Small intestine (tissue), 7 donors: ENCODE results near the gene SORCS2. TPM values are rescaled to one million over a fixed set of nuclear protein-coding genes. Genes with fewer than 3 reads are reported as not detected.

Experiments used
- DNase-seq, 2 donors: peaks; one replicate each; pipeline versions ENCODE4 v3.0.0 to v3.0.0-alpha.2; 2013
- FAIRE-seq: peaks from 2 replicates; lab custom pipeline; 2012; peaks lifted over from hg19 to GRCh38; lab: Jason Lieb, UNC
- H3K27ac ChIP-seq, 3 donors: one replicate each; pipeline ENCODE4 v1.5.1; 2013; ENCODE audit warnings: low read length in 2 of 3, mild to moderate bottlenecking in 2 of 3, control low read depth in 1 of 3, inconsistent platforms in 1 of 3, low read depth in 1 of 3, moderate library complexity in 1 of 3
- H3K27me3 ChIP-seq, 3 donors: one replicate each; pipeline ENCODE4 v1.6.1; 2013; ENCODE audit warnings: low read length in 3 of 3, inconsistent platforms in 1 of 3; ENCODE audit not compliant: control insufficient read depth in 3 of 3, insufficient read depth in 3 of 3
- H3K36me3 ChIP-seq, 3 donors: one replicate each; pipeline ENCODE4 v1.6.1; 2013; ENCODE audit warnings: low read length in 3 of 3, inconsistent platforms in 1 of 3, low read depth in 1 of 3, mild to moderate bottlenecking in 1 of 3, moderate library complexity in 1 of 3; ENCODE audit not compliant: control insufficient read depth in 3 of 3, insufficient read depth in 2 of 3
- H3K4me1 ChIP-seq, 3 donors: one replicate each; pipeline ENCODE4 v1.6.1; 2013; ENCODE audit warnings: low read length in 2 of 3, inconsistent platforms in 1 of 3, low read depth in 1 of 3, mild to moderate bottlenecking in 1 of 3, moderate library complexity in 1 of 3; ENCODE audit not compliant: control insufficient read depth in 3 of 3, insufficient read depth in 2 of 3
- H3K4me3 ChIP-seq, 3 donors: one replicate each; pipeline ENCODE4 v1.5.1; 2013; ENCODE audit warnings: low read length in 3 of 3, control low read depth in 1 of 3, inconsistent platforms in 1 of 3, low read depth in 1 of 3, mild to moderate bottlenecking in 1 of 3, moderate library complexity in 1 of 3
- H3K9me3 ChIP-seq, 2 donors: one replicate each; pipeline ENCODE4 v1.6.1; 2013; ENCODE audit warnings: low read depth in 1 of 2, low read length in 1 of 2; ENCODE audit not compliant: control insufficient read depth in 2 of 2, insufficient read depth in 1 of 2
- WGBS, 3 donors: extraction: QIAGEN DNeasy Blood & Tissue Kit; methylation state at CpG; one replicate each; pipeline ENCODE4 v1.1.7; 2013; 5-methylcytosine and 5-hydroxymethylcytosine counted together
- polyA plus RNA-seq, 4 donors: library from polyadenylated mRNA; stranded (reverse) in 3 of 4; unstranded in 1 of 4; fragments of 200-250 nt in 3 of 4; fragments of 120-200 nt in 1 of 4; gene quantifications; one replicate each; pipeline versions ENCODE4 v1.2.1 to v1.2.3, GENCODE V29; 2013
- donor health status: healthy with polysubstance abuse.
- donor health status: control.
- donor health status: control.
- donor health status: Bipolar disorder and iron deficiency.
- donor health status: healthy.

The SORCS2 gene
- polyA plus RNA-seq, 4 donors, result 0.63 to 3.3 (median 2.2) TPM; not detected in 1

DNA sequence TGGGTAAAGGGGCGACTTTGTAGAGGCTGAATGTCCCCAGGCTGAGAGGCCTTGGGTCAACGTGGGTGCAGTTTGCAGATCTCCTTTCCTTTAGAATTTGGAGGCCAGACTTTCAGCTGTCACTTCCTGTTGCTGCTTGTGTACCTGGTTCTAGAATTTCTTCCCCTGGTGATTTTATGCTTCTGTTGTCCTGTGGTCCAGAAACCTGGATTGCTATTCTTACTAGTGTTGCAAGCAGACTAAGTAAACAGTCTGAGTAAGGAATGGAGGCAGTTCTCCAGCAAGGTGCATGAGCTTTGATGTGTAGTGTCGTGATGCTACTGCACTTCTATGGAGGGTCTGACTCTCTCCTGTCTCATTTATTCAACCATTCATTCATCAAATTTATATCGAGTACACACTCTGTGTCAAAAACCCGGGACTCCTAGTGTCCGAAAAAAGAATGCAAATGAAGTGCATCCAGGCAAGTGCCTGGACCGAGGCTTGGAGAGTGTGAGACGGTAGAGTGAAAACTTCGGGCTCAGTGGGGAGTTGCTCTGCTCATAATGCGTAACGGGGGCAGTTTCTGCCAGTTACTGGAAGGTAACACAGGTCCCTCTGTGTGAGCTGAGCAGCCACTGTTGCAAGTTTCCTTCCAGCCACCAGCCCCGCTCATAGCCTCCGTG lies 83.3 kb downstream of the SORCS2 start:
- Histone ChIP-seq H3K4me3 (no peak overlapping the region), H3K27me3 (no peaks in the 10 kb centered on the region), H3K36me3 (no peaks in the 10 kb centered on the region), H3K4me1 (no peaks in the 10 kb centered on the region), H3K27ac (no peak overlapping the region), H3K9me3 (no peaks in the 10 kb centered on the region)
- DNase-seq, result no peak
- WGBS, 3 donors, result 66 to 82% (median 69%) methylated on average over 13 of the region's 13 CpGs
- no peak for FAIRE-seq

DNA sequence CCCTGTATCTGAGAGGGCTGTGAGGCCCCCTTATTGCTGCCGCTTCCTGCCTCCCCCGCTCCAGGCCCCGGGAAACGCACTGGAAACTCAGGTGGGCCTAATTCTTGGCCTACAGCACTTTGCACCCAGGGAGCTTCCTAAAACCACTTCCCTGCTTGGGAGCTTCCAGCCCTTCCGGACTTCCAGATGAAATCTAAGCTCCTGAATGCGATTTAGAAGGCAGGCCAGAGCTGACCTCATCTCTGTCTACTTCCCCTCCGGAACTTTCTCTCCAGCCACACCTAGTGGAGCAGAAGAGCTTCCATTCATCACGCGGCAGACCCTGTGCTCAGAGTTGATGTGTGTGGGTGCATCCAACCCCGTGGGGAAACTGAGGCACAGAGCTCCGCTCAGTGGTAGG lies 84.2 kb downstream of the SORCS2 start:
- Histone ChIP-seq H3K4me3 (no peak overlapping the region), H3K4me1 (no peaks in the 10 kb centered on the region), H3K9me3 (no peaks in the 10 kb centered on the region), H3K27ac (no peak overlapping the region), H3K27me3 (no peaks in the 10 kb centered on the region), H3K36me3 (no peaks in the 10 kb centered on the region)
- DNase-seq (no peak), FAIRE-seq (no peak)
- WGBS, 3 donors, result 66 to 83% (median 77%) methylated on average over 11 of the region's 11 CpGs

DNA sequence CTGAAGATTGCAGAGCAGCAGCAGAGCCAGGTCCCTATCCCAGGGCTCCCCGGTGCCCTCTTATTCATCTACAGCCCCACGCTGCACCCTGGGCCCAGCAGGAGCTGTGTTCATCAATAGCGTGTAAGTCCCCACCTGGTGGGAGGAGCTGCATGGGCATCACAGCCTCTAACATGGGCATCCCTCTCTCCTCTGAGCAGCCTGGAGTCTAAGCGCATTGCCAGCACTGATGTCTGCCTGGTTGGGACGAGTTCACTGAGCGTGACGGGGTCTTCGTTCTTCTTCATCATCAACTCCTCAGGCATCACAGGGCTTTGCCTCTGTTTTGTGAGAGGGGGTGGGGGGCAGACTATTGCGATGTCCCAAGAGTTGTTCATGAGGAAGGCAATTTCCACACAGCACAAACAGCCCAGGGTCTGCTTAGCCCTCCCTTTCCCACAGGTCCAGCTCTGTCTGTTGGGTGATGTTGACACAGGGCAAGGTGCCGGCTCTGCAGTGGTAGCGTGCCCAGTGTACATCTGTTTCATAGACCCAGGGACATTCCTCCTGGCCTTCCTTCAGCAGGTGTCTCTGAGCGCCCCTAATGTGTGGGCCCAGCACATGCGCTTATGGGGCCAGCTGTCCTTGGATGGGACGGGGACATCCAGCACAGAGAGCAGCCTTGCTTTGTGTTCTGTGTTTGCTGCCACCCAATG lies 85.9 kb downstream of the SORCS2 start:
- FAIRE-seq, result no peak
- Histone ChIP-seq H3K36me3 (no peaks in the 10 kb centered on the region), H3K27me3 (no peaks in the 10 kb centered on the region), H3K27ac (no peak overlapping the region), H3K9me3 (no peaks in the 10 kb centered on the region), H3K4me1 (no peaks in the 10 kb centered on the region), H3K4me3 (no peak overlapping the region)
- no peak for DNase-seq
- WGBS, 3 donors, result 74 to 87% (median 86%) methylated on average over 14 of the region's 14 CpGs

DNA sequence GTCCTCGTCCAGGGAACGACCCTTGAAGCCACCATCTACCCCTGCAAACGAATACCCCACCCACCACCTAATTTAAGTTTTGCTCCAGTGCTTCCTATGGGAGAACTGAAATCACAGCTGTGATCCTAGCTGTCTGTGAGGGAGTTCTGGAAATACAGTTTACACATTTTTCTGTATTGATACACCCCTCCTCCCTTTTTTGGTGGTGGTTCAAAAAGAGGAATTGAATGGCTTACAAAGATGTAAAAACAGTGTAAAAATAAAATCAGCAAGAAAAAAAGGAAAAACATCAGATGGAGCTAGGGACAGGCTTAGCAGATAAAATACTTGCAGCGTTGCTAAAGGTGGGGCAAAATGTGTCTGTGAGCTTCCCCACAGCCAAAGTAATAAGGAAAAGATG lies 86.6 kb downstream of the SORCS2 start:
- Histone ChIP-seq H3K27ac (no peak overlapping the region), H3K4me1 (no peaks in the 10 kb centered on the region), H3K9me3 (no peaks in the 10 kb centered on the region), H3K4me3 (no peak overlapping the region), H3K36me3 (no peaks in the 10 kb centered on the region), H3K27me3 (no peaks in the 10 kb centered on the region)
- FAIRE-seq (no peak), DNase-seq (no peak)
- WGBS, 3 donors, result 23 to 55% (median 28%) methylated on average over 4 of the region's 4 CpGs

DNA sequence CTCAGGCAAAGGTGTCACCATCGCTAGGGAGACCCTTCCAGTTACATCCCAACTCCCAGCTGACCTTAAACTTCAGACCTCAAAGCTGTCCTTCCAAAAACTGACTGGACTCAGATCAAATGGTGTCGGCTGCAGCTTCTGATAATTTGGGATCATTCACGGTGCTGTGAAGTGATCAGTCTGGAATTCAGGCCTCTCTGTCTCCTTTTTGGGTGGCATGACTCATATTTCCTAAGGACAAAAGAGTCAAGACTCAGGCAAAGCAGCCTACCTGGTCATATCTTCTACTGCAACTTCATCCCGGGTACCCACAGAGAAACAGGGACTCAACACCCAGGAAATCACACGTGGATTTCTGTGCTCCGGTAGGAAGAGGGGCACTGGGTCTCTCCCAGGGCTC lies 87.6 kb downstream of the SORCS2 start:
- DNase-seq, result no peak
- Histone ChIP-seq H3K4me3 (no peak overlapping the region), H3K36me3 (no peaks in the 10 kb centered on the region), H3K4me1 (no peaks in the 10 kb centered on the region), H3K27ac (no peak overlapping the region), H3K27me3 (no peaks in the 10 kb centered on the region), H3K9me3 (no peaks in the 10 kb centered on the region)
- no peak for FAIRE-seq
- 67 to 83% (median 68%) methylated on average over 6 of the region's 6 CpGs for WGBS, 3 donors

DNA sequence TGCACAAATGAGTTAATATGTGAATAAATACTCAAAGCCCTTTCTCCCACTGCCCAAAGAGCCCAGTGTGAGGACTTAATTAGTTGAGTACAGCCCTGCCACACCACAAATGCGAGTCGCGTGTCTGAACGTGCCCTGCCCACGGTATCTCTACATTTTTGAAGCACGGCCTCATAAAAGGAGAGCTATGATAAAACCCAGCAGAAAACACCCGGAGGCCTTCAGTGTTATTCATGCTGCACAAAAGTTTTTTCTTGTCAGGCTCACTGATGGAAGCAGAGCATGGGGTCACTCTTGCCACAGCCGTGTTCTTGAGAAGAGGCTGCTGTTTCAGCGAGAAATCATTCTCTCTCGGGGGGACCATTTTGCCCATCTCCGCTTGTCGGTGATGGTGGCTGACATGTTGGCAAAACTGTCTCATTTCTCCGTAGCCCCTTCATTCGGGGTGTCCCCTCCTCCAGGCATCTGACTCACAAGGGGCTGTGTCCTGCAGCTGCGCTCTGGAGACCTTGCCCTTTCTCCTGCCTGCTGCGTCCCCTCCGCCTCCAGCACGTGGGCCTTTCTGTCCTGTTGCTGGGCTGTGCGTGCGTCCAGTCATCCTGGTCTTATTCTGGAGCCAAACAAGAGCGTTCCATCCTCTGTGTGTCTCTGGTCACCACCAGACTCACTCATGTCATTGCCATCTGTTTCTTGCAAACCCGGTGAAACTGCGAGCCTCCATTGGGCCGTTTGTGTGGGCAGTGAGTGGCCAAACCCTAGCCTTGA lies 88.8 kb downstream of the SORCS2 start:
- H3K4me1 ChIP-seq, result no peaks in the 10 kb centered on the region
- no peak for FAIRE-seq
- WGBS, 3 donors, result 66 to 80% (median 70%) methylated on average over 24 of the region's 24 CpGs
- H3K27me3 ChIP-seq, result no peaks in the 10 kb centered on the region
- H3K4me3 ChIP-seq, result no peak overlapping the region
- no peaks in the 10 kb centered on the region for H3K36me3 ChIP-seq
- H3K27ac ChIP-seq, result no peak overlapping the region
- no peaks in the 10 kb centered on the region for H3K9me3 ChIP-seq
- no peak for DNase-seq

DNA sequence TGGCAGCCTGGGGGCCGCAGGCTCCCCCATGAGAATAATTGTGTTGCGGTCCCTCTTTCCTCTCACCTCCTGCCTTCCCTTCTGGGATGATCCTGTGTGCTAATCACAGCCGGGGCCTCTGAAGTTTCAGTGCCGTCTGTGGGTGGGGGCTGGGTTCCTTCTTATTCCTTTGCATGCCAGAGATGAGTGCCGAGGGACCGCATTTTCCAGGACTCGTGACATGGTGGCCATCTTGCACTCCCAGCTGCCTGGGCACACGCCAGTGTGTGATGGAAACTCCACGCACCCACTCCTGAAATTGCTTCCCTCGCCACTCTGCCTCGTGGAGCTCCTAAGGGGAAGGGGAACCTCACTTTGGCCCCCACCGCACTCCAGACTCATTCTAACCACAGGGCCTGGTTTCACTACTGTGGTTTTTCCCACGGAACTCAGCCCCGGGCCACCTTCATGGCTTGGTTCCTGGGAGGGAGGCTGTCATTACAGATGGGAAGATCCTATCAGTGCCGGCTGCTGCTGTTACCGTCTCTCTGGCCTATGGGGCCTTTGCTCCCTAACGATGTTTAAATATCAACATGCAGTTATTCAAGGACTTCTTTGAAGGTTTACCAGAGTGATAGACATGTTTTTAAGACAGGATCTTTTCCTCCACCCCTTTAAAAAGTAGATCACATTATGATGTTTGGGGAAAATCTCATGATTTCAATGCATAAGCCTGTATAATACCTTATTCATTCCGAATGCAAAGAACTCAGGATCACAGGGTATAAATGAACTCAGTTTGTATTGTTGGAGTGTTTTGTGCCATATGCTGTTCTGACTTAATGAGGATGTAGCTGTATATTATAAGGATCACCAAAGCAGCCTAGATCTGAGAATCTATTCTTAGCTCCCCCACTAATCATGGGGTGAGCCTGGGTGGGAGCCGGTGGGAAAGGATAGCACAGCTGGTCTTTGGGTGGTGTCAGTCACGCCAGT lies 89.6 kb downstream of the SORCS2 start:
- H3K9me3 ChIP-seq, result no peaks in the 10 kb centered on the region
- no peak for DNase-seq
- 55 to 65% (median 63%) methylated on average over 20 of the region's 20 CpGs for WGBS, 3 donors
- no peak overlapping the region for H3K27ac ChIP-seq
- H3K4me1 ChIP-seq, result no peaks in the 10 kb centered on the region
- no peaks in the 10 kb centered on the region for H3K27me3 ChIP-seq
- no peaks in the 10 kb centered on the region for H3K36me3 ChIP-seq
- no peak for FAIRE-seq
- H3K4me3 ChIP-seq, result no peak overlapping the region
